Thyroid gland (tissue), 4 donors: ENCODE data around the gene GSTP1.

Experiments
- CTCF ChIP-seq, 6 experiments: fragments of 200-600 bp in 3 of 6; fragments of 450-650 bp in 3 of 6; sonication (generic) in 3 of 6; IDR thresholded peaks; one replicate each; pipeline ENCODE4 v1.5.1; 2016 to 2019; ENCODE audit warnings: antibody characterized with exemption in 6 of 6, mild to moderate bottlenecking in 2 of 6, inconsistent platforms in 1 of 6, moderate library complexity in 1 of 6
- POLR2A ChIP-seq, 2 donors: fragments of 450-650 bp; IDR thresholded peaks; one replicate each; pipeline ENCODE4 v1.6.1; 2017; ENCODE audit warnings: antibody characterized with exemption in 2 of 2, mild to moderate bottlenecking in 2 of 2, moderate library complexity in 1 of 2

- TF ChIP-seq CTCF (IDR thresholded peaks at IDR 0.05) (no peak), POLR2A (IDR thresholded peaks at IDR 0.05) (no peak)
Observed at GRCh38 chr11:67627441-67627811, 43.8 kb downstream of the GSTP1 start.
